HCT116 (cell line): ENCODE results near the gene CDK5RAP2. TPM values are rescaled to one million over a fixed set of nuclear protein-coding genes. Genes with fewer than 3 reads are reported as not detected.

Experiments
- ATAC-seq: fragments of 200-7000 bp; cut with Tn5 transposase; 2 replicates; pipeline ENCODE4 v1.9.1; 2020; ENCODE audit warnings: mild to moderate bottlenecking, moderate library complexity
- BruUV-seq: library from RNA; stranded (reverse); fragments of 400-500 nt; replicated peaks from 2 replicates; lab custom pipeline; 2021; lab: Mats Ljungman, UMichigan
- CTCF ChIA-PET: fragments of 300-600 bp; sonication (Branson Sonifier 250); formaldehyde crosslinking; loops from one replicate; lab custom pipeline; 2021; ENCODE audit warnings: antibody characterized with exemption; lab: Charles Lee
- POLR2A ChIA-PET: fragments of 300-600, 350-600 bp; sonication (Branson Sonifier 250); formaldehyde crosslinking; loops from one replicate; lab custom pipeline; 2021; ENCODE audit warnings: antibody characterized with exemption; lab: Charles Lee
- RAD21 ChIA-PET, 2 experiments: fragments of 300-600 bp; sonication (Branson Sonifier 250); formaldehyde crosslinking; loops; one replicate each; lab custom pipeline; 2023; ENCODE audit warnings: low total read pairs in 2 of 2; ENCODE audit not compliant: uncharacterized antibody in 2 of 2, unreplicated experiment in 2 of 2, low non-redundant PET in 1 of 2; lab: Charles Lee
- DNase-seq: peaks from one replicate; pipeline ENCODE4 v3.0.0-alpha.2; 2010; ENCODE audit warnings: low read depth, low spot score
- H2AFZ ChIP-seq: fragments of 200-600 bp; shearing (Covaris generic), sonication (generic); 2 replicates; pipeline ENCODE4 v1.6.1; 2017; ENCODE audit warnings: low read depth, mixed run types, mixed read lengths, antibody characterized with exemption, low read length; ENCODE audit not compliant: poor library complexity, severe bottlenecking
- H3K27ac ChIP-seq: 2 replicates; pipeline ENCODE4 v1.5.1; 2012; ENCODE audit warnings: low read depth, low read length
- H3K27me3 ChIP-seq: fragments of 200-600 bp; sonication (generic); 2 replicates; pipeline ENCODE4 v1.6.1; 2016; ENCODE audit warnings: mixed run types, low read length, mixed read lengths; ENCODE audit not compliant: insufficient read depth
- H3K36me3 ChIP-seq, 2 experiments: fragments of 200-500 bp in 1 of 2; fragments of 200-600 bp in 1 of 2; sonication (Bioruptor generic) in 1 of 2; sonication (generic) in 1 of 2; 2 replicates each; pipeline versions ENCODE4 v1.5.1 to v1.6.1; 2014 to 2016; ENCODE audit warnings: low read length in 2 of 2, inconsistent platforms in 1 of 2, mixed read lengths in 1 of 2, mixed run types in 1 of 2; ENCODE audit not compliant: insufficient read depth in 2 of 2, control insufficient read depth in 1 of 2
- H3K4me1 ChIP-seq, 2 experiments: fragments of 200-600 bp in 1 of 2; sonication (generic) in 1 of 2; 2 replicates each; pipeline versions ENCODE4 v1.5.1 to v1.6.1; 2012 to 2017; ENCODE audit warnings: low read length in 2 of 2, inconsistent platforms in 1 of 2, mild to moderate bottlenecking in 1 of 2, mixed read lengths in 1 of 2, mixed run types in 1 of 2, moderate library complexity in 1 of 2; ENCODE audit not compliant: insufficient read depth in 2 of 2, control insufficient read depth in 1 of 2
- H3K4me2 ChIP-seq: fragments of 200-600 bp; sonication (generic); 2 replicates; pipeline ENCODE4 v1.6.1; 2017; ENCODE audit warnings: mixed run types, low read length, mixed read lengths
- H3K4me3 ChIP-seq, 2 experiments: fragments of 200-600 bp in 1 of 2; sonication (generic) in 1 of 2; replicated peaks in 1 of 2; 2 replicates each; pipeline ENCODE4 v1.5.1; 2011 to 2016; ENCODE audit warnings: low read length in 2 of 2, control low read depth in 1 of 2, low read depth in 1 of 2, mild to moderate bottlenecking in 1 of 2, mixed read lengths in 1 of 2, mixed run types in 1 of 2
- H3K79me2 ChIP-seq: fragments of 200-600 bp; sonication (generic); 2 replicates; pipeline ENCODE4 v1.6.1; 2017; ENCODE audit warnings: mild to moderate bottlenecking, mixed run types, low read length, moderate library complexity, mixed read lengths; ENCODE audit not compliant: insufficient read depth
- H3K9ac ChIP-seq: fragments of 200-600 bp; sonication (generic); 2 replicates; pipeline ENCODE4 v1.6.1; 2016; ENCODE audit warnings: low read length, mixed read lengths
- H3K9me2 ChIP-seq: fragments of 200-600 bp; sonication (generic), shearing (Covaris generic); 2 replicates; pipeline ENCODE4 v1.6.1; 2017; ENCODE audit warnings: mixed run types, mild to moderate bottlenecking, moderate library complexity; ENCODE audit not compliant: insufficient read depth
- H3K9me3 ChIP-seq, 2 experiments: fragments of 200-500 bp in 1 of 2; fragments of 200-600 bp in 1 of 2; sonication (Bioruptor generic) in 1 of 2; sonication (generic) in 1 of 2; 2 replicates each; pipeline ENCODE4 v1.6.1; 2014 to 2017; ENCODE audit warnings: low read length in 2 of 2, mixed read lengths in 2 of 2, inconsistent platforms in 1 of 2, low read depth in 1 of 2, mild to moderate bottlenecking in 1 of 2, mixed run types in 1 of 2, moderate library complexity in 1 of 2; ENCODE audit not compliant: control insufficient read depth in 1 of 2, insufficient read depth in 1 of 2
- H4K20me1 ChIP-seq: fragments of 200-600 bp; sonication (generic), shearing (Covaris generic); 2 replicates; pipeline ENCODE4 v1.6.1; 2017; ENCODE audit warnings: mixed run types, mild to moderate bottlenecking, moderate library complexity; ENCODE audit not compliant: insufficient read depth
- CBX3 ChIP-seq: IDR thresholded peaks from 2 replicates; pipeline ENCODE4 v1.6.1; 2012; ENCODE audit warnings: low read depth
- CEBPB ChIP-seq: IDR thresholded peaks from 2 replicates; pipeline ENCODE4 v1.6.1; 2012; ENCODE audit warnings: low read depth
- CTCF ChIP-seq, 3 experiments: fragments of 200-600 bp in 1 of 3; sonication (generic) in 1 of 3; IDR thresholded peaks in 2 of 3; conservative IDR thresholded peaks in 1 of 3; 2 replicates each; pipeline ENCODE4 v1.5.1; 2012 to 2017; ENCODE audit warnings: low read depth in 2 of 3, low read length in 2 of 3, antibody characterized with exemption in 1 of 3, borderline replicate concordance in 1 of 3, control low read depth in 1 of 3, mild to moderate bottlenecking in 1 of 3, mixed read lengths in 1 of 3, mixed run types in 1 of 3, moderate library complexity in 1 of 3; ENCODE audit not compliant: insufficient read depth in 1 of 3
- ELF1 ChIP-seq: IDR thresholded peaks from 2 replicates; pipeline ENCODE4 v1.6.1; 2012; ENCODE audit warnings: low read depth, borderline replicate concordance
- EZH2phosphoT487 ChIP-seq: fragments of 200-600 bp; IDR thresholded peaks from 2 replicates; pipeline ENCODE4 v1.6.1; 2018; ENCODE audit warnings: antibody characterized with exemption, borderline replicate concordance
- MAX ChIP-seq: IDR thresholded peaks from 2 replicates; pipeline ENCODE4 v1.6.1; 2012
- POLR2A ChIP-seq: IDR thresholded peaks from 2 replicates; pipeline ENCODE4 v1.7.0; 2011; ENCODE audit warnings: borderline replicate concordance; ENCODE audit not compliant: insufficient read depth, insufficient read length; ENCODE audit errors: extremely low read depth
- POLR2AphosphoS5 ChIP-seq: IDR thresholded peaks from 2 replicates; pipeline ENCODE4 v1.6.1; 2011; ENCODE audit warnings: mild to moderate bottlenecking, low read depth, low read length, moderate library complexity
- REST ChIP-seq: IDR thresholded peaks from 2 replicates; pipeline ENCODE4 v1.6.1; 2012; ENCODE audit warnings: low read depth
- SIN3A ChIP-seq: IDR thresholded peaks from 2 replicates; pipeline ENCODE4 v1.6.1; 2012; ENCODE audit warnings: low read depth
- SP1 ChIP-seq: IDR thresholded peaks from 2 replicates; pipeline ENCODE4 v1.6.1; 2012; ENCODE audit warnings: low read depth
- TCF7L2 ChIP-seq: IDR thresholded peaks from 2 replicates; pipeline ENCODE4 v1.7.0; 2011; ENCODE audit warnings: borderline replicate concordance, inconsistent platforms; ENCODE audit not compliant: insufficient read depth, insufficient read length; ENCODE audit errors: extremely low read depth
- ZBTB33 ChIP-seq: IDR thresholded peaks from 2 replicates; pipeline ENCODE4 v1.6.1; 2011; ENCODE audit warnings: mild to moderate bottlenecking, low read length, moderate library complexity; ENCODE audit not compliant: insufficient replicate concordance; ENCODE audit errors: extremely low read depth
- ZFX ChIP-seq: fragments of 450-650 bp; IDR thresholded peaks from 2 replicates; pipeline ENCODE4 v1.6.1; 2017
- intact Hi-C: fragments of 100-400 bp; cut with micrococcal nuclease; formaldehyde crosslinking; loops from 2 replicates; pipeline ENCODE4 v1.10.0; 2022
- total RNA-seq: library from RNA; stranded (reverse); gene quantifications from one replicate; pipeline ENCODE4 v1.2.1, GENCODE V29; 2021; ENCODE audit not compliant: unreplicated experiment

Gene CDK5RAP2
- total RNA-seq, 1 experiment from 2014 or later, result 56.2 TPM

- no TSS peak for BruUV-seq
- H3K9ac ChIP-seq, result no peak overlapping the region
- RAD21 ChIA-PET, result no interaction called here
- DNase-seq, result no peak
- no peaks in the 10 kb centered on the region for H4K20me1 ChIP-seq
- no peaks in the 10 kb centered on the region for H3K9me3 ChIP-seq
- no peak overlapping the region for H3K4me2 ChIP-seq
- no peaks in the 10 kb centered on the region for H3K79me2 ChIP-seq
- POLR2A ChIA-PET, result no interaction called here
- H2AFZ ChIP-seq, result no peak overlapping the region
- TF ChIP-seq SIN3A (no peak), CTCF (IDR thresholded peaks at IDR 0.05 in 2 of 3, conservative IDR thresholded peaks at IDR 0.05 in 1 of 3; ENCODE audit: borderline replicate concordance in 1 of 3, insufficient read depth in 1 of 3, low read depth in 2 of 3, low read length in 2 of 3) (no peak), ZFX (no peak), MAX (no peak), CBX3 (no peak), POLR2AphosphoS5 (no peak), CEBPB (no peak), ZBTB33 (no peak), REST (no peak), POLR2A (no peak), TCF7L2 (no peak), EZH2phosphoT487 (no peak), ELF1 (no peak), SP1 (no peak)
- intact Hi-C loops, result no loop called here
- CTCF ChIA-PET, result no interaction called here
- peaks cover 3 to 6% of the 10 kb centered on the region in 2 experiments; a peak in 2 of 4 replicates for H3K36me3 ChIP-seq
- no peaks in the 10 kb centered on the region for H3K4me1 ChIP-seq
- no peak overlapping the region for H3K4me3 ChIP-seq
- H3K27me3 ChIP-seq, result no peaks in the 10 kb centered on the region
- H3K9me2 ChIP-seq, result no peaks in the 10 kb centered on the region
- H3K27ac ChIP-seq, result no peak overlapping the region
- ATAC-seq, result no peak
Observed at GRCh38 chr9:120432600-120432999, 147.4 kb downstream of the CDK5RAP2 start.
